Astrocyte of the spinal cord (primary cell): ENCODE results near the gene SEMA6B.

Experiments used
- DNase-seq: peaks from one replicate; pipeline ENCODE4 v3.0.0; 2011; ENCODE audit warnings: low read depth, low spot score
- H3K4me3 ChIP-seq: 2 replicates; pipeline ENCODE4 v1.5.1; 2011; ENCODE audit warnings: low read depth, mild to moderate bottlenecking, low read length, moderate library complexity
- CTCF ChIP-seq: IDR thresholded peaks from 2 replicates; pipeline ENCODE4 v1.5.1; 2012; ENCODE audit warnings: low read depth, mild to moderate bottlenecking, low read length, inconsistent platforms
- in situ Hi-C: cut with HindIII; loops from 2 replicates; pipeline ENCODE4 v1.10.0; 2017; ENCODE audit warnings: low sequenced_read_pairs

The SEMA6B gene

GRCh38 chr19:4583961-4584669 is 24.6 kb upstream of the SEMA6B start:
- peak overlapping the region; percentile 37 for H3K4me3 ChIP-seq
- in situ Hi-C loops: no loop called here
- TF ChIP-seq CTCF: no peak
- DNase-seq: peak; percentile 32

- no peak for TF ChIP-seq CTCF
- DNase-seq: no peak
- in situ Hi-C loops: no loop called here
- no peak overlapping the region for H3K4me3 ChIP-seq
These were observed 23.7 kb upstream of the SEMA6B start for GRCh38 chr19:4582980-4583842.

GRCh38 chr19:4581666-4582553 is 22.4 kb upstream of the SEMA6B start:
- no peak for TF ChIP-seq CTCF
- in situ Hi-C loops: no loop called here
- peak; percentile 25 for DNase-seq
- no peak overlapping the region for H3K4me3 ChIP-seq

- in situ Hi-C loops: no loop called here
- no peak for TF ChIP-seq CTCF
- DNase-seq: no peak
- peak overlapping the region; percentile 7 for H3K4me3 ChIP-seq
These were observed 21.6 kb upstream of the SEMA6B start for GRCh38 chr19:4580961-4581665.

- H3K4me3 ChIP-seq: no peak overlapping the region
- DNase-seq: no peak
- peak; percentile 31 for TF ChIP-seq CTCF
- in situ Hi-C loops: no loop called here
These were observed 20.8 kb upstream of the SEMA6B start for GRCh38 chr19:4580021-4580901.
